ENCODE data around the gene TAF10.

GRCh38 chr11:6568191-6568918 is 43.7 kb downstream of the TAF10 start:
- TF ChIP-seq CTCF (IDR thresholded peaks at IDR 0.05; ENCODE audit: insufficient read depth, low read depth, low read length) (no peak), EZH2 (IDR thresholded peaks at IDR 0.05; ENCODE audit: insufficient read depth, low read length) (no peak)
